ENCODE measurements around the gene GRIK5.
"Not testable (repeated sequence)": the region's sequence is repeated elsewhere in the genome, so short reads cannot be mapped to it uniquely, and the experiment has no call there.

GRIK5 gene

DNA sequence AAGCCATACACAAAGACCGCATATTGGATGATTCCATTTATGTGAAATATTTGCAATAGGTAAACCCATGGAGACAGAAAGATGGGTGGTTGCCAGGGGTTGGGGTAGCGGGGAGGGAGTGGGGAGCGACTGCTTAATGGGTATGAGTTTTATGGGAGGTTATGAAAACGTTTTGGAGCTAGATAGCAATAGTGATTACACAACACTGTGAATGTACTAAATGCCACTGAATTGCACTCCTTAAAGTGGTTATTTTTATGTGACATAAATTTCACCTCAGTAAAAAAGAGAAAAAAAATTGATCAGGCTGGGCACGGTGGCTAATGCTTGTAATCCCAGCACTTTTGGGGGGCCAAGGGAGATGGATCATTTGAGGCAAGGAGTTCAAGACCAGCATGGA is 36.6 kb downstream of the GRIK5 start:
- H3K4me3 ChIP-seq (ENCODE audit: low read length), result no peak overlapping the region
- no peak for TF ChIP-seq ZNF274 (IDR thresholded peaks at IDR 0.05; ENCODE audit: low read depth, low read length)

GRCh38 chr19:42032431-42032830 is 37.6 kb downstream of the GRIK5 start:
- TF ChIP-seq ZNF274 (IDR thresholded peaks at IDR 0.05; ENCODE audit: low read depth, low read length), result no peak
- H3K4me3 ChIP-seq (ENCODE audit: low read length), result no peak overlapping the region

DNA sequence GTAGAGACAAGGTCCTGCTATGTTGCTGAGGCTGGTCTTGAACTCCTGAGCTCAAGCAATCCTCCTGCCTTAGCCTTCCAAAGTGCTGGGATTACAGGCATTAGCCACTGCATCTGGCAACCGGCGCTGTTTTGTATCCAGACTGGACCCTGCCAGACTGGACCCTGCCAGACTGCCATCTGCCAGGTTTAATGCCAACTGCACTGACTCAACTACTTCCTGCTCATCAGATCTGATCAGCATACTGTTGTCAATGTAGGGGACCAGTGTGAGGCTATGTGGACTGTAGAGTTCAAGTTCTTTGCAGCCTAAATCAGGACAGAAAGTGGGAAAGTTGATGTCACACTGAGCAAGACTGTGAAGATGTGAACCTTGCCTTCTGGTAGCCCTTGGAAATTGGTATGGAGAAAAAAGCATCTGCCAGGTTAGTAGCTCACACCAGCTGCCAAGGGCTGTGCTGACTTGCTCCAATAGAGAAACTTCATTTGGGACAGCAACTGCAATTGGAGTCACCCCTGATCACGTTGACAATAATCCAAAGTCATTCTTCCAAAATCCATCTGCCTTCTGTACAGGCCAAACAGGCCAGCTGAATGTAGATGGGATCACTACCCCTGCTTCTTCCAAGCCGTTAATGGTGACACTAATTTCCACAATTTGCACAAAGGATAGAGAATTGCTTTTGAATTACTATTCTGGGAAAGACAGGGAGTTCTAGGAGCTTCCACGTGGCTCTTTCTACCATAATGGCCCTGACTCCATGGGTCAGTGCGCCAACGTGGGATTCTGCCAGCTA is 39.2 kb downstream of the GRIK5 start:
- H3K4me3 ChIP-seq (ENCODE audit: low read length), result no peak overlapping the region
- no peak for TF ChIP-seq ZNF274 (IDR thresholded peaks at IDR 0.05; ENCODE audit: low read depth, low read length)

DNA sequence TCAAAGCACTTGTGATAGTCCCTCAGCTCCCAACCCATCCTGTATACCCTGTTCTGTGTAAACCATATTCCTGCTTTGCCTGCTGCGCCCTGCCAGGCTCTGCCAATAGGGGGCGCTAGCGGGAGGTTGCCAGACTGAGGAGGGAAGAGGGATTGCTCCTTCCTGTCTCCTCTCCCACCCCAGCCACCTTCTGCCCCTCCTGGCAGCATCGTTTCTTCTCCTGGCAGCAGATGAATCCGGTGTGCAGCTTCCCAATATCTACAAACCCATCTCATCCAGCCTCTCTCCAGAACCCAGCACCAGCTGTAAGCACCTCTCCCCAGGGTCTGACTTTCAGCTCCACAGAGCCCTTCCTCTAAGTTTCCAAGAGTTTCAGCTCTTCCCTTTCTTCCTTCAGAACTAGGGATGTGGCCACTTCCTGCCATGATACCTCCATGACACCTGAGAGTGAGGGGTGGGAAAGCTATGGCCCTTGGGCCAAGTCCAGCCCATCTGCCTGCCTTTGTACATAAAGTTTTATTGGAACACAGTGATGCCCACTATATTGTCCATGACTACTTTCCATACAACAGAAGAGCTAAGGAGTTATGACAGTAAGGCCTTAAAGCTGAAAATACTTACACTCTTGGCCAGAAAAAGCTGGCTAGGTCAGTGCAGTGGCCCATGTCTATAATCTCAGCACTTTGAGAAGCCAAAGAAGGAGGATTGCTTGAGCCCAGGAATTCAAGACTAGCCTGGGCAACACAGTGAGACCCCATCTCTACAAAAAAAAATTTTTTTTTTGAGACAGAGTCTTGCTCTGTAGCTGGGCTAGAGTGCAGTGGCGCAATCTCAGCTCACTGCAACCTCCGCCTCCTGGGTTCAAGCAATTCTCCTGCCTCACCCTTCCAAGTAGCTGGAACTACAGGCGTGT is 41.4 kb downstream of the GRIK5 start:
- no peak overlapping the region for H3K4me3 ChIP-seq (ENCODE audit: low read length)

DNA sequence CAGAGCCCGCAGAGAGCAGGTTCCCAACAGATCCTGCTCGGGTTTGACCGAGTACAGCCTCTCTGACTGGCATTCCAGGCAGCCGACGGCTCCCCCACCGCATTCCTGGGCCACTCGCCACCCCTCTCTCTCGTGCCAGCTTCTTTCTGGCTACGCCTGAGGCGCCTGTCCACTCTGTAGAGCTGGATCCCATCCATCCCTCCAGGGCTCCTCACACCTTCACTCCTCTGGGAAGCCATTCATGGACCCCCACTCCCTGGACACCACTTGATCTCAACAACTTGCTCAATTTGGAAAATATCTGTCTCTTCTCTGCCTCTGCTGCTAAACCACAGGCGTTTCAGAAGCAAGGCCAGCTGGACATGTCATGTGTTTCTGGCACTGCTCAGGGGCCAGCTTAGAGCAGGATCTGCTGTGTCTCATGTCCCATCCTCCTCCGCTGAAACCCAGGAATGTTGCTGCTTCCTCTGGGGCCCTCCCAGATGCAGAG is 45.3 kb downstream of the GRIK5 start:
- no peak overlapping the region for H3K4me3 ChIP-seq (ENCODE audit: low read length)
- no peak for TF ChIP-seq ZNF274 (IDR thresholded peaks at IDR 0.05; ENCODE audit: low read depth, low read length)

More for the DNA sequence above, 41.4 kb downstream of the GRIK5 start:
- TF ChIP-seq ZNF274 (IDR thresholded peaks at IDR 0.05; ENCODE audit: low read depth, low read length), result no peak

GRCh38 chr19:42023943-42024260 is 46.1 kb downstream of the GRIK5 start:
- no peak overlapping the region for H3K4me3 ChIP-seq (ENCODE audit: low read length)
- TF ChIP-seq ZNF274 (IDR thresholded peaks at IDR 0.05; ENCODE audit: low read depth, low read length), result no peak

DNA sequence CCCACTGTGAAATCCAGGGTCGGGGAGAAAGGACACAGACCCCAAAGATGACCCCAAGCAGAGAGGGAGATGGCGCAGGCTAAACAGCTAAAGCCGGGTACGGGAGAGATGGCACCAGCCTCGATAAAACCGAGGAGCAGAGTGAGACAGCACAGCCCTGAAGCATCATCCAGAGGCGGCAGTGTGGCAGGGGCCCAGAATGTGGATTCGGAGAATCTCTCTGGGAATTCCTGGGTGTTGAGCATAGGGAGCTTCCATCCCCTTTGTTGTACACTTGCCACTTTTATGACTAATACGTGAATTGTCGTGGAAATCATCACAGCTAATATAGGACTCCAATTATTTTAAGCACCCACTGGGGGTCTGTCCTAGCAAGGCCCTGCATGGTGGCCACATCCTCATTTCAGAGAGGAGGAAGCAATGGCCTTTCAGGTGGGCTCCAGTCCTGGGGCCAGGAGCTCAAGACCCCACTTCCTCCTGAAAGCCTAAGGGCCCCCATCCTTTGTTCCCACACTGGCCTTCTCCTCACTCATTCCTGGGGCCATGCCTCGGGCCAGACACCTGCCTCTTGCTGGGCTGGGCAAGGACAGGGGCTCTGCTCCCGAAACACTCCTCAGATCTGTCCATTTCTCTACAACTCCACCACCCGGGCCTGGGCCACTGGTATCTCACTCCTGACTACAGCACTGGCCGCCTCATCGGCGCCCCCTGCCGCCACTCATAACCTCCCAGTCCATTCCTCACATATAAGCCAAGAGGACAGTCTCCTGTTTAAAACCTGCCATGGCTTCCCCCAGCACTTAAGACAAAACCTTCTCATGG is 46.7 kb downstream of the GRIK5 start:
- no peak for TF ChIP-seq ZNF274 (IDR thresholded peaks at IDR 0.05; ENCODE audit: low read depth, low read length)
- no peak overlapping the region for H3K4me3 ChIP-seq (ENCODE audit: low read length)

- TF ChIP-seq ZNF274 (IDR thresholded peaks at IDR 0.05; ENCODE audit: low read depth, low read length), result no peak
- H3K4me3 ChIP-seq (ENCODE audit: low read length), result no peak overlapping the region
Observed at GRCh38 chr19:42022616-42023015, 47.4 kb downstream of the GRIK5 start.

DNA sequence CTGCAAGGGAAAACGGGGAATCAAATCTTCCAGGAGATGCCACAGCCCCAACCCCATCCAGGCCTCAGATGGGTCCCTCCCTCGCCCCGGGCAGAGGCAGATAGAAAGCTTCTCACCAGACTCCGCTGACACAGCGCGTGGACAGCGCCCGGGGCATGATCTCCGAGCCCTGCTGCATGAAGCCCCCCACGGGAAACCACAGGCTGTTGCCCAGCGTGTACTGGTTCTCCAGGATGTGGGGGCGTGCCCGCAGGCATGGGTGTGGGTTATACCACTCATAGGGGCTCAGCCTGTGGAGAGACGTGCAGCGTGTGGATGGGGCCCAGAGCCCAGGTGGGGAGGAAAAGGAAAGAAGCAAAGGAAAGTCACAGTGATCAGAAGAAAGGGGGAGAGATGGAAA is 48.8 kb downstream of the GRIK5 start:
- no peak overlapping the region for H3K4me3 ChIP-seq (ENCODE audit: low read length)
- TF ChIP-seq ZNF274 (IDR thresholded peaks at IDR 0.05; ENCODE audit: low read depth, low read length), result no peak

DNA sequence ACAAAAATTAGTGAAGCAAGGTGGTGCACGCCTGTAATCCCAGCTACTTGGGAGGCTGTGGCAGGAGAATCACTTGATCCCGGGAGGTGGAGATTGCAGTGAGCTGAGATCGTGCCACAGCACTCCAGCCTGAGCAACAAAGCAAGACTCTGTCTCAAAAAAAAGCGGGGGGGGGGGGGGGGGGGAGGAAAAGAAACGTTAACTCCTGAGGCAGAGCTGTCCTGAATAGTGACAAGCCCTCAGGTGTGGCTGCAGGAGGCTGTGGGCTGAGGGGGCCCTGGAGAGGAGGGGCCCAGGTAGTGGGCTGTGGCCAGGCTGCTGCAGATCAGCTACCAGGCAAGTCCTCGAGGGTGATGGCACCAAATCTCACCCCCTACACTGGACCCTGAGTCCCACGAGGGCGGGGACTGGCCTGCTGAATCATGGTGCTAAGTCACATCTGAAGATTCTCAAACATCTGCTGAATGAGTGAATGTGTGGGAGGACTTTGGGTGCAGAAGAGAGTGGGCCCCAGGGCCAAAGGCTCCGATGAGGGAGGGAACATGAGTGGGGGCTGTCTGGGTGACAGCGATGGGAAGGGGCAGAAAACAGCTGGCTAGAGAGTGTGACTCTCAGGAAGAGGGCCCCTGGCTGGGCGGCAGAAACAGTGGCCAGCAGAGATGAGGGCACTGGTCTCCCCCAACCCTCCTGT is 51.4 kb downstream of the GRIK5 start:
- H3K4me3 ChIP-seq (ENCODE audit: low read length), result no peak overlapping the region
- no peak for TF ChIP-seq ZNF274 (IDR thresholded peaks at IDR 0.05; ENCODE audit: low read depth, low read length)

GRCh38 chr19:42017040-42017439 is 53.0 kb downstream of the GRIK5 start:
- no peak for TF ChIP-seq ZNF274 (IDR thresholded peaks at IDR 0.05; ENCODE audit: low read depth, low read length)
- no peak overlapping the region for H3K4me3 ChIP-seq (ENCODE audit: low read length)

DNA sequence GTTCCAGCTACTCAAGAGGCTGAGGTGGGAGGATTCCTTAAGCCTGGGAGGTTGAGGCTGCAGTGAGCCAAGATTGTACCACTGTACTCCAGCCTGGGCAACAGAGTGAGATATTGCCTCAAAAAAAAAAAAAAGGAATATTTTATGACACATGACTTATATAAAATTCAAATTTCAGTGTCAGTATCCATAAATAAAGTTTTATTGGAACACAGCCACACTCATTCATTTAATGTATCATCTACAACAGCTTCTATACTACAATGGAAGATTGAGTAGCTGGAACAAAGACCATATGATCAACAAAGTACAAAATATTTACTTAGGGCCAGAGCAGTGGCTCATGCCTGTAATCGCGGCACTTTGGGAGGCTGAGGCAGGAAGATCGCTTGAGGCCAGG is 57.3 kb downstream of the GRIK5 start:
- H3K4me3 ChIP-seq (ENCODE audit: low read length), result not testable (repeated sequence)

GRCh38 chr19:42010245-42011126 is 59.5 kb downstream of the GRIK5 start:
- no peak for TF ChIP-seq ZNF274 (IDR thresholded peaks at IDR 0.05; ENCODE audit: low read depth, low read length)
- no peak overlapping the region for H3K4me3 ChIP-seq (ENCODE audit: low read length)

Data from GM08714 (cell line).